ENCODE results near the gene SAE1. TPM values are rescaled to one million over a fixed set of nuclear protein-coding genes. Genes with fewer than 3 reads are reported as not detected.

The SAE1 gene
- total and polyA plus RNA-seq, 10 of the 15 experiments (the other 5 are each of a cell fraction or from before 2014, with no cell fraction given) = 62.0 to 246 (median 148) TPM

- peak; percentile 69; the same call in 1 of the 2 replicates for TF ChIP-seq MXI1 (IDR thresholded peaks at IDR 0.05; ENCODE audit: low read depth, low read length)
- peak; percentile 48; the same call in 1 of the 2 replicates for TF ChIP-seq SIN3A (IDR thresholded peaks at IDR 0.05; ENCODE audit: low read depth, low read length)
- TF ChIP-seq RELA (IDR thresholded peaks at IDR 0.05; ENCODE audit: borderline replicate concordance, partially characterized antibody) = no peak
- no peak for TF ChIP-seq TBL1XR1 (IDR thresholded peaks at IDR 0.05; ENCODE audit: low read depth, low read length)
- peak; percentile 53 for TF ChIP-seq SP1 (IDR thresholded peaks at IDR 0.05; ENCODE audit: low read depth, low read length)
- peak in 1 of 2 experiments; percentile 69; a peak in 2 of 4 replicates for TF ChIP-seq BHLHE40 (IDR thresholded peaks at IDR 0.05; ENCODE audit: borderline replicate concordance in 1 of 2, low read depth in 2 of 2, low read length in 1 of 2)
- TF ChIP-seq MYC (IDR thresholded peaks at IDR 0.05; ENCODE audit: insufficient read depth, insufficient read length, insufficient replicate concordance, low read length, severe bottlenecking) = no peak
- 0 out of 2 replicates have a peak, but pooled peaks have one; percentile 15 for TF ChIP-seq TCF3 (IDR thresholded peaks at IDR 0.05; ENCODE audit: borderline replicate concordance, insufficient read depth, low read depth, low read length)
- peak; percentile 70; the same call in 2 of the 3 replicates for TF ChIP-seq POU2F2 (IDR thresholded peaks at IDR 0.05; ENCODE audit: borderline replicate concordance, low read depth, low read length)
- no peak for TF ChIP-seq EZH2 (IDR thresholded peaks at IDR 0.05; ENCODE audit: borderline replicate concordance, control insufficient read depth, low read depth, low read length)
- no peak for TF ChIP-seq ZBTB11 (CRISPR knock-in tag; IDR thresholded peaks at IDR 0.05)
- no peak for TF ChIP-seq SPI1 (IDR thresholded peaks at IDR 0.05; ENCODE audit: borderline replicate concordance, insufficient read depth, low read depth, low read length)
- no peak for TF ChIP-seq RUNX3 (IDR thresholded peaks at IDR 0.05; ENCODE audit: low read length)
- TF ChIP-seq BMI1 (IDR thresholded peaks at IDR 0.05; ENCODE audit: borderline replicate concordance) = no peak
- TF ChIP-seq YBX1 (IDR thresholded peaks at IDR 0.05) = no peak
- no peak for TF ChIP-seq STAT3 (IDR thresholded peaks at IDR 0.05; ENCODE audit: low read depth, low read length)
- no peak for TF ChIP-seq BCL11A (IDR thresholded peaks at IDR 0.05; ENCODE audit: low read depth, low read length)
- no peak for TF ChIP-seq SREBF1 (IDR thresholded peaks at IDR 0.05; ENCODE audit: low read length)
- peak; percentile 48 for TF ChIP-seq GATAD2B (conservative IDR thresholded peaks at IDR 0.05; ENCODE audit: low read depth)
- peak in 1 of 2 experiments; percentile 47; a peak in 1 of 3 replicates for TF ChIP-seq EGR1 (IDR thresholded peaks at IDR 0.05; ENCODE audit: borderline replicate concordance in 1 of 2, low read depth in 2 of 2, low read length in 2 of 2)
- TF ChIP-seq STAT1 (conservative IDR thresholded peaks at IDR 0.05) = no peak
- TF ChIP-seq CHD1 (IDR thresholded peaks at IDR 0.05; ENCODE audit: low read depth, low read length) = no peak
- TF ChIP-seq BACH1 (IDR thresholded peaks at IDR 0.05; ENCODE audit: borderline replicate concordance) = peak; percentile 70
- TF ChIP-seq NR2F1 (conservative IDR thresholded peaks at IDR 0.05) = no peak
- no peak for TF ChIP-seq ETV6 (conservative IDR thresholded peaks at IDR 0.05 in 1 of 2, IDR thresholded peaks at IDR 0.05 in 1 of 2; ENCODE audit: borderline replicate concordance in 1 of 2, low read depth in 1 of 2)
- TF ChIP-seq POLR2AphosphoS2 (IDR thresholded peaks at IDR 0.05; ENCODE audit: low read depth, low read length) = no peak; the same call in 1 of the 2 replicates
- peak; percentile 56 for TF ChIP-seq POLR2A (IDR thresholded peaks at IDR 0.05; ENCODE audit: low read depth, low read length)
- TF ChIP-seq CHD2 (IDR thresholded peaks at IDR 0.05; ENCODE audit: borderline replicate concordance, low read depth, low read length) = 0 out of 2 replicates have a peak, but pooled peaks have one; percentile 17
These were observed 97.7 kb downstream of the SAE1 start (continued) for GRCh38 chr19:47228168-47228936.

All from GM12878 (cell line).